Endothelial cell of umbilical vein (primary cell): Measurements from ENCODE around the gene FLT1. TPM values are rescaled to one million over a fixed set of nuclear protein-coding genes. Genes with fewer than 3 reads are reported as not detected.

Source experiments
- BruUV-seq: library from RNA; stranded (reverse); fragments of 400-500 nt; replicated peaks from 2 replicates; lab custom pipeline; 2021; lab: Mats Ljungman, UMichigan
- CTCF ChIA-PET: fragments of 300-600, 350-600 bp; sonication (Branson Sonifier 250); formaldehyde crosslinking; loops from one replicate; lab custom pipeline; 2021; ENCODE audit warnings: antibody characterized with exemption, inconsistent platforms; lab: Charles Lee
- POLR2A ChIA-PET: fragments of 300-600, 350-600 bp; sonication (Branson Sonifier 250); formaldehyde crosslinking; loops from one replicate; lab custom pipeline; 2021; ENCODE audit warnings: antibody characterized with exemption, inconsistent platforms; lab: Charles Lee
- DNase-seq: peaks from one replicate; pipeline ENCODE4 v3.0.0-alpha.2; 2011; ENCODE audit warnings: low read depth, low spot score
- FAIRE-seq: peaks from 2 replicates; lab custom pipeline; 2011; peaks lifted over from hg19 to GRCh38; lab: Jason Lieb, UNC
- H2AFZ ChIP-seq: 2 replicates; pipeline ENCODE4 v1.6.0; 2012; ENCODE audit warnings: low read depth, low read length, control low read depth, inconsistent platforms
- H3K27ac ChIP-seq: 2 replicates; pipeline ENCODE4 v1.5.1; 2011; ENCODE audit warnings: low read depth, mild to moderate bottlenecking, control low read depth, low read length, moderate library complexity; ENCODE audit not compliant: insufficient read depth
- H3K27me3 ChIP-seq, 2 experiments: 2 replicates each; pipeline versions ENCODE4 v1.6.0 to v1.6.1; 2011; ENCODE audit warnings: low read length in 2 of 2, mixed read lengths in 1 of 2; ENCODE audit not compliant: control insufficient read depth in 2 of 2, insufficient read depth in 2 of 2
- H3K36me3 ChIP-seq, 2 experiments: 2 replicates in 1 of 2; 3 replicates in 1 of 2; pipeline ENCODE4 v1.5.1; 2011; ENCODE audit warnings: low read length in 2 of 2, mild to moderate bottlenecking in 1 of 2, moderate library complexity in 1 of 2; ENCODE audit not compliant: control insufficient read depth in 2 of 2, insufficient read depth in 2 of 2; ENCODE audit errors: extremely low read depth in 1 of 2
- H3K4me1 ChIP-seq: 3 replicates; pipeline ENCODE4 v1.5.1; 2011; ENCODE audit warnings: mild to moderate bottlenecking, low read length; ENCODE audit not compliant: control insufficient read depth, insufficient read depth; ENCODE audit errors: extremely low read depth
- H3K4me2 ChIP-seq: 2 replicates; pipeline ENCODE4 v1.6.1; 2011; ENCODE audit warnings: low read length, control low read depth, mixed read lengths; ENCODE audit not compliant: insufficient read depth
- H3K4me3 ChIP-seq, 3 experiments: fragments of 200-600 bp in 1 of 3; sonication (generic), shearing (Covaris generic) in 1 of 3; replicated peaks in 1 of 3; 2 replicates each; pipeline ENCODE4 v1.5.1; 2011 to 2016; ENCODE audit warnings: control low read depth in 3 of 3, low read length in 3 of 3, mild to moderate bottlenecking in 2 of 3, inconsistent platforms in 1 of 3, low read depth in 1 of 3, moderate library complexity in 1 of 3; ENCODE audit not compliant: insufficient read depth in 1 of 3
- H3K79me2 ChIP-seq: 2 replicates; pipeline ENCODE4 v1.6.0; 2012; ENCODE audit warnings: low read length, inconsistent platforms; ENCODE audit not compliant: control insufficient read depth, insufficient read depth
- H3K9ac ChIP-seq: replicated peaks from 2 replicates; pipeline ENCODE3; 2011; ENCODE audit warnings: low read length, control low read depth; ENCODE audit not compliant: insufficient read depth; ENCODE audit errors: extremely low read depth
- H3K9me1 ChIP-seq: replicated peaks from 3 replicates; pipeline ENCODE4 v1.6.0; 2011; ENCODE audit warnings: mild to moderate bottlenecking, low read length; ENCODE audit not compliant: control insufficient read depth, insufficient read depth; ENCODE audit errors: extremely low read depth
- H3K9me3 ChIP-seq: replicated peaks from 2 replicates; pipeline ENCODE4 v1.5.1; 2012; ENCODE audit warnings: low read length, inconsistent platforms; ENCODE audit not compliant: control insufficient read depth, insufficient read depth
- H4K20me1 ChIP-seq: replicated peaks from 2 replicates; pipeline ENCODE3; 2011; ENCODE audit warnings: mild to moderate bottlenecking, low read length; ENCODE audit not compliant: control insufficient read depth, insufficient read depth; ENCODE audit errors: extremely low read depth
- EZH2 ChIP-seq: IDR thresholded peaks from 2 replicates; pipeline ENCODE4 v1.6.1; 2012; ENCODE audit warnings: borderline replicate concordance, low read depth, mild to moderate bottlenecking, moderate library complexity, low read length, inconsistent platforms; ENCODE audit not compliant: severe bottlenecking
- FOS ChIP-seq: IDR thresholded peaks from 2 replicates; pipeline ENCODE4 v1.6.1; 2011; ENCODE audit warnings: mild to moderate bottlenecking, low read length, moderate library complexity, borderline replicate concordance; ENCODE audit not compliant: insufficient read depth
- GATA2 ChIP-seq: IDR thresholded peaks from 2 replicates; pipeline ENCODE4 v1.7.0; 2011; ENCODE audit warnings: low read depth, mild to moderate bottlenecking, moderate library complexity, mixed read lengths, low read length; ENCODE audit not compliant: insufficient read length, insufficient read depth
- JUN ChIP-seq: IDR thresholded peaks from 2 replicates; pipeline ENCODE4 v1.6.1; 2011; ENCODE audit warnings: borderline replicate concordance, low read depth; ENCODE audit not compliant: insufficient read length, insufficient read depth
- MYC ChIP-seq: IDR thresholded peaks from one replicate; pipeline ENCODE4 v1.6.1; 2011; ENCODE audit warnings: mild to moderate bottlenecking, low read depth, low read length
- POLR2A ChIP-seq: IDR thresholded peaks from 2 replicates; pipeline ENCODE4 v1.6.1; 2012; ENCODE audit warnings: low read depth, mild to moderate bottlenecking, control low read depth, low read length
- POLR2AphosphoS5 ChIP-seq: IDR thresholded peaks from 2 replicates; pipeline ENCODE4 v1.6.1; 2012; ENCODE audit warnings: low read depth, mild to moderate bottlenecking, control low read depth, low read length, moderate library complexity; ENCODE audit not compliant: insufficient read depth
- dilution Hi-C: fragments of 300-500 bp; cut with MboI; formaldehyde crosslinking; loops from one replicate; pipeline ENCODE4 v1.15.0; 2019; ENCODE audit warnings: low sequenced_read_pairs; ENCODE audit not compliant: extremely low pct_ligation_motif_present
- intact Hi-C: fragments of 100-400 bp; cut with micrococcal nuclease; formaldehyde crosslinking; loops from one replicate; pipeline ENCODE4 v1.10.0; 2022
- polyA plus RNA-seq, 4 experiments: library from polyadenylated mRNA; depleted of rRNA in 3 of 4; stranded (reverse) in 3 of 4; unstranded in 1 of 4; fragments of >200 nt; gene quantifications; 2 replicates each; pipeline versions ENCODE4 v1.2.1 to v1.2.3, GENCODE V29; 2011 to 2012; ENCODE audit warnings: missing spikeins in 1 of 4
- total RNA-seq: library from RNA; stranded (reverse); gene quantifications from 2 replicates; pipeline ENCODE4 v1.2.3, GENCODE V29; 2021
- TF ChIP-seq, protein P1 (sequence below), 2 donors: IDR thresholded peaks; 1 replicate in 1 of 2; 2 replicates in 1 of 2; pipeline ENCODE4 v1.5.1; 2011; ENCODE audit warnings: low read length in 2 of 2, mild to moderate bottlenecking in 2 of 2, moderate library complexity in 2 of 2, control low read depth in 1 of 2, inconsistent platforms in 1 of 2, low read depth in 1 of 2; ENCODE audit not compliant: insufficient read depth in 1 of 2; ENCODE audit errors: extremely low read depth in 1 of 2
- TF ChIP-seq, protein P2 (sequence below): IDR thresholded peaks from 2 replicates; pipeline ENCODE4 v1.6.1; 2011; ENCODE audit not compliant: insufficient read depth, insufficient read length

Gene FLT1
- total and polyA plus RNA-seq, 2 donors (not counting 3 experiments of a cell fraction or from before 2014, with no cell fraction given): 16.0 to 104 TPM

DNA sequence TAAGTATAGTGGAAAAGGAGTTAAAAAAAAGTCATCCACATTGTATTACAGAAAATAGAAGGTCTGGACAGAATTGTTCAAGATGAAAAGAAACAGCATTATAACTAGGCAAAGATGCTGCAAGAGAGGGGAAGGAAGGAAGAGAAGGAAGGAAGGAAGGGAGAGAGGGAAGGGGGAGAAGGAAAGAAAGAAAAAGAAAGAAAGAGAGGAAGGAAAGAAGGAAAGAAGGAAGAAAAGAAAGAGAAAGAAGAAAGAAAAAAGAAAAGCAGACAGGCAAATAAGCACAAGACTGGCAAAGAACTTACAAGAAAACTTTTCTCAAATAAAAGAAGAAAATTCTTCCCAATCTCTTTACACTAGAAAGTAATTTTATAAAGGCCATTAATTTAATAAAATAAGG, 15.1 kb upstream of the FLT1 start:
- DNase-seq (no peak), FAIRE-seq (no peak)
- H3K79me2 ChIP-seq: no peaks in the 10 kb centered on the region
- no peak for TF ChIP-seq MYC
- TF ChIP-seq POLR2A: no peak
- no peak for TF ChIP-seq GATA2
- no peak for TF ChIP-seq JUN
- TF ChIP-seq, protein P1, sequence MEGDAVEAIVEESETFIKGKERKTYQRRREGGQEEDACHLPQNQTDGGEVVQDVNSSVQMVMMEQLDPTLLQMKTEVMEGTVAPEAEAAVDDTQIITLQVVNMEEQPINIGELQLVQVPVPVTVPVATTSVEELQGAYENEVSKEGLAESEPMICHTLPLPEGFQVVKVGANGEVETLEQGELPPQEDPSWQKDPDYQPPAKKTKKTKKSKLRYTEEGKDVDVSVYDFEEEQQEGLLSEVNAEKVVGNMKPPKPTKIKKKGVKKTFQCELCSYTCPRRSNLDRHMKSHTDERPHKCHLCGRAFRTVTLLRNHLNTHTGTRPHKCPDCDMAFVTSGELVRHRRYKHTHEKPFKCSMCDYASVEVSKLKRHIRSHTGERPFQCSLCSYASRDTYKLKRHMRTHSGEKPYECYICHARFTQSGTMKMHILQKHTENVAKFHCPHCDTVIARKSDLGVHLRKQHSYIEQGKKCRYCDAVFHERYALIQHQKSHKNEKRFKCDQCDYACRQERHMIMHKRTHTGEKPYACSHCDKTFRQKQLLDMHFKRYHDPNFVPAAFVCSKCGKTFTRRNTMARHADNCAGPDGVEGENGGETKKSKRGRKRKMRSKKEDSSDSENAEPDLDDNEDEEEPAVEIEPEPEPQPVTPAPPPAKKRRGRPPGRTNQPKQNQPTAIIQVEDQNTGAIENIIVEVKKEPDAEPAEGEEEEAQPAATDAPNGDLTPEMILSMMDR (IDR thresholded peaks at IDR 0.05; ENCODE audit: extremely low read depth in 1 of 2, insufficient read depth in 1 of 2, low read depth in 1 of 2, low read length in 2 of 2): no peak
- TF ChIP-seq, protein P2, sequence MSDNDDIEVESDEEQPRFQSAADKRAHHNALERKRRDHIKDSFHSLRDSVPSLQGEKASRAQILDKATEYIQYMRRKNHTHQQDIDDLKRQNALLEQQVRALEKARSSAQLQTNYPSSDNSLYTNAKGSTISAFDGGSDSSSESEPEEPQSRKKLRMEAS: no peak
- TF ChIP-seq POLR2AphosphoS5: no peak
- no peak for TF ChIP-seq EZH2
- TF ChIP-seq FOS: no peak
- BruUV-seq: no TSS peak
- intact Hi-C loops (no loop called here), dilution Hi-C loops (no loop called here)
- ChIA-PET POLR2A (no interaction called here), CTCF (no interaction called here)
- no peaks in the 10 kb centered on the region for H3K9me1 ChIP-seq
- H3K9me3 ChIP-seq: no peaks in the 10 kb centered on the region
- H3K4me1 ChIP-seq: no peaks in the 10 kb centered on the region
- no peaks in the 10 kb centered on the region for H3K36me3 ChIP-seq
- no peak overlapping the region for H3K4me2 ChIP-seq
- H2AFZ ChIP-seq: no peak overlapping the region
- H3K27ac ChIP-seq: no peak overlapping the region
- no peak overlapping the region for H3K9ac ChIP-seq
- no peaks in the 10 kb centered on the region for H4K20me1 ChIP-seq
- H3K4me3 ChIP-seq: no peak overlapping the region
- no peaks in the 10 kb centered on the region for H3K27me3 ChIP-seq
